AG10803 (cell line): ENCODE data around the gene SH3RF3.

Experiments used
- DNase-seq: peaks from one replicate; pipeline ENCODE4 v3.0.0; 2010; ENCODE audit warnings: low read depth
- H3K4me3 ChIP-seq: 2 replicates; pipeline ENCODE4 v1.5.1; 2011; ENCODE audit warnings: mild to moderate bottlenecking, low read length, control low read depth
- CTCF ChIP-seq: conservative IDR thresholded peaks from 2 replicates; pipeline ENCODE4 v1.5.1; 2011; ENCODE audit warnings: mild to moderate bottlenecking, low read length, control low read depth, inconsistent platforms

The SH3RF3 gene

GRCh38 chr2:109143214-109144187 is 14.5 kb downstream of the SH3RF3 start:
- no peak for DNase-seq
- TF ChIP-seq CTCF = no peak
- H3K4me3 ChIP-seq = no peak overlapping the region

- no peak overlapping the region for H3K4me3 ChIP-seq
- no peak for TF ChIP-seq CTCF
- no peak for DNase-seq
Observed at GRCh38 chr2:109144271-109144670, 15.3 kb downstream of the SH3RF3 start.

GRCh38 chr2:109144721-109145120 is 15.7 kb downstream of the SH3RF3 start:
- no peak for TF ChIP-seq CTCF
- no peak overlapping the region for H3K4me3 ChIP-seq
- DNase-seq = no peak

- no peak overlapping the region for H3K4me3 ChIP-seq
- DNase-seq = no peak
- TF ChIP-seq CTCF = no peak
Observed at GRCh38 chr2:109145286-109145685, 16.3 kb downstream of the SH3RF3 start.

GRCh38 chr2:109147405-109147804 is 18.4 kb downstream of the SH3RF3 start:
- DNase-seq = no peak
- no peak overlapping the region for H3K4me3 ChIP-seq
- no peak for TF ChIP-seq CTCF

GRCh38 chr2:109148117-109148746 is 19.2 kb downstream of the SH3RF3 start:
- no peak for TF ChIP-seq CTCF
- H3K4me3 ChIP-seq = no peak overlapping the region
- DNase-seq = peak; percentile 62
